HEK293T (cell line): ENCODE measurements around the gene CD226.

Experiments
- BHLHE40 ChIP-seq: fragments of 450-650 bp; IDR thresholded peaks from 2 replicates; pipeline ENCODE4 v1.6.1; 2016; ENCODE audit warnings: mild to moderate bottlenecking, moderate library complexity, borderline replicate concordance
- CTBP1 ChIP-seq: fragments of 450-650 bp; IDR thresholded peaks from 2 replicates; pipeline ENCODE4 v1.6.1; 2016; ENCODE audit warnings: borderline replicate concordance
- FOXK2 ChIP-seq: fragments of 450-650 bp; IDR thresholded peaks from 2 replicates; pipeline ENCODE4 v1.6.1; 2016; ENCODE audit warnings: mild to moderate bottlenecking
- PKNOX1 ChIP-seq: fragments of 450-650 bp; IDR thresholded peaks from 2 replicates; pipeline ENCODE4 v1.6.1; 2016
- SP1 ChIP-seq: fragments of 450-650 bp; IDR thresholded peaks from 2 replicates; pipeline ENCODE4 v1.6.1; 2017
- TARDBP ChIP-seq: fragments of 450-650 bp; IDR thresholded peaks from 2 replicates; pipeline ENCODE4 v1.6.1; 2016

- TF ChIP-seq CTBP1 (no peak), TARDBP (no peak), FOXK2 (no peak), BHLHE40 (no peak), SP1 (no peak), PKNOX1 (no peak)
Observed at GRCh38 chr18:69843015-69843414, 104.7 kb downstream of the CD226 start.
